ENCODE data around the gene CXorf58.
"Not testable (repeated sequence)": the region's sequence is repeated elsewhere in the genome, so short reads cannot be mapped to it uniquely, and the experiment has no call there.

Gene CXorf58

GRCh38 chrX:23959781-23960180 lies 52.0 kb downstream of the CXorf58 start:
- DNase-seq = no peak

GRCh38 chrX:23964191-23964590 lies 56.4 kb downstream of the CXorf58 start:
- DNase-seq = no peak

- DNase-seq = not testable (repeated sequence)
Observed at GRCh38 chrX:23965630-23966029, 57.8 kb downstream of the CXorf58 start.

- no peak for DNase-seq
Observed at GRCh38 chrX:23978491-23978890, 70.7 kb downstream of the CXorf58 start.

GRCh38 chrX:23980011-23980441 lies 72.2 kb downstream of the CXorf58 start:
- DNase-seq = peak in 1 of 2 experiments; percentile 16

- no peak for DNase-seq
Observed at GRCh38 chrX:23981222-23981621, 73.4 kb downstream of the CXorf58 start.

GRCh38 chrX:23981711-23982110 lies 73.9 kb downstream of the CXorf58 start:
- DNase-seq = no peak

- no peak for DNase-seq
Observed at GRCh38 chrX:23982891-23983290, 75.1 kb downstream of the CXorf58 start.
